Sciatic nerve (tissue), 2 donors: ENCODE results near the gene ZNF598. TPM values are rescaled to one million over a fixed set of nuclear protein-coding genes. Genes with fewer than 3 reads are reported as not detected.
"Not testable (repeated sequence)": the region's sequence is repeated elsewhere in the genome, so short reads cannot be mapped to it uniquely, and the experiment has no call there.

Source experiments
- ATAC-seq: fragments of 200-7000 bp; cut with Tn5 transposase; one replicate; pipeline ENCODE4 v1.9.1; 2020; ENCODE audit warnings: mild to moderate bottlenecking, moderate library complexity
- DNase-seq: peaks from one replicate; pipeline ENCODE4 v3.0.0-alpha.2; 2020; ENCODE audit warnings: low spot score
- intact Hi-C: fragments of 100-400 bp; cut with DNase I; formaldehyde crosslinking; loops from one replicate; pipeline ENCODE4 v1.14.2; 2022
- total RNA-seq: library from RNA; stranded (reverse); fragmentation: NEBNext Ultra II Directional; extraction: Animal tissue kit (Norgen Biotek cat#: 25700); gene quantifications from one replicate; pipeline ENCODE4 v1.2.1, GENCODE V29; 2021
- donor health status: DM: no; HTN: no; CAD: no.
- donor health status: DM: no; HTN: no; CAD: no.

Gene ZNF598
- total RNA-seq, 1 donor from 2014 or later, result 34.5 TPM

DNA sequence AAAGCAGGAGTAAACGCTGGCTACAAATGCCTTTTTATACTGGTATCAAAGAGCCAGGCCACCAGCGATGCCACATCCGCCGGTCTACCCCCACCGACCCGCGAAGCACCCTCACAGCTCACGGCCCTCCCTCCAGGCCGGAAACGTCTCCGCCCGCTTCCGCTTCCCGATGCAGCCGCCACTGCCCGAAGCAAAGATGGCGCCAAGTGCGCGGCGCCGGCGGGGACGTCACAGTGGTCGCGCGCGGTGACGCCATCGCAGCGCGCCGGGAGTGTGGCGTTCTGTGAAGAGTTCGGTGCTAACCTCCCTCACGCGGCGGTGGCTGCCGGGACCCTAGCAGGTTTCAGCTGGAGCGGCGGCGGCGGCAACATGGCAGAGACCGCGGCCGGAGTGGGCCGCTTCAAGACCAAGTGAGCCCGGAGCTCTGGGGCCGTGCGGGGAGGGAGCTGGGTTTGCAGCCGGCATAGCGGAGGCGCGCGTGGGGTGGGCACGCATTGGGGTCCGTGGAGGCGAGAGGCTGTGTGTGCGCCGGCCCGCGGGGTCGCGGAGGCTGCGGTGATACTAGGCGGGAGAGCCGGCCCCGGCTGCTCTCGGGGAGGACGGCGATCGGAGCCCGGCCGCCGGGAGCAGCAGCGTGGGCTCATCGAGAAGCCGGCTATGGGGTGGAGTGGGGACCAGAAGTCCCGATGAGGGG, 37.7 kb downstream of the ZNF598 start, which contains the start of gene TBL3:
TBL3 (plus strand) TSS at position 258 of the 694 bp plus-strand sequence; CDS start at position 370, 112 bp downstream.
- ATAC-seq, result peak; percentile 95
- intact Hi-C loops, result no loop called here
- DNase-seq, result peak; percentile 95

DNA sequence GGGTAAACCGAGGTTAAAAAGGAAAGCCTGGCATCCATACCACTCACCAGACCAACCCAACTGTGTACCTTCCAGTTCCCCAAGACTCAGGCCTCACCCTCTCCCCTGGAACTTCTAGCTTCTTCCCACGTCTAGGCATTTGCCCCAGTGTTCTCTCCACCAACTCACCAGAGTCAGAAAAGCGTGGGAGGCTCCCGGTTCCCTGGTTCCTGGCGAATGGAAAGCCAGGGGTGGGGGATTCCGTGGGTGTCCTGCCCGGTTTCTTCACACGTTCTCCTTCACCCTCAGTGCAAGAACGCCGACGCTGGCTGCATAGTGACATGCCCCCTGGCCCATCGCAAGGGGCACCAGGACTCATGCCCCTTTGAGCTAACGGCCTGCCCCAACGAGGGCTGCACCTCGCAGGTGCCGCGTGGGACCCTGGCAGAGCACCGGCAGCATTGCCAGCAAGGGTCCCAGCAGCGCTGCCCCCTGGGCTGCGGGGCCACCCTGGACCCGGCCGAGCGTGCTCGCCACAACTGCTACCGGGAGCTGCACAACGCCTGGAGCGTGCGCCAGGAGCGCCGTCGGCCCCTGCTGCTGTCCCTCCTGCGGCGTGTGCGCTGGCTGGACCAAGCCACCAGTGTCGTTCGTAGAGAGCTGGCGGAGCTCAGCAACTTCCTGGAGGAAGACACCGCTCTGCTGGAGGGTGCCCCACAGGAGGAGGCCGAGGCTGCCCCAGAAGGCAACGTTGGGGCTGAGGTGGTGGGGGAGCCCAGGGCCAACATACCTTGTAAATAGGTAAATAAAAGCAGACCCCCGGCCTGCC, 41.3 kb downstream of the ZNF598 start:
- no peak for ATAC-seq
- no peak for DNase-seq
- intact Hi-C loops, result no loop called here

DNA sequence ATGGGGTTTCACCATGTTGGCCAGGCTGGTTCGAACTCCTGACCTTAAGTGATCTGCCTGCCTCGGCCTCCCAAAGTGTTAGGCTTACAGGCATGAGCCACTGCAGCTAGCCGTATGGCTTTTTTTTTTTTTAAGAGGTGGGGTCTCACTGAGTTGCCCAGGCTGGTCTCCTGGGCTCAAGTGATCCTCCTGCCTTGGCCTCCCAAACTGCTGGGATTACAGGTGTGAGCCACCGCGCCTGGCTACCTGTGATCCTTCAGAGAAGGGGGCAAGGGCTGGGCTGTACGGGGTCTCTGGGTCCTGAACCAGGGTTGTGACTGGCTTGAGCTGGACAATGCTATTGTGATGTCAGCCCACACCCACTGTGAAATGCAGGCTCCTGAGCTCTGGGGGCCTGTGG, 43.2 kb downstream of the ZNF598 start, which contains the start of gene RNF151:
RNF151 (plus strand) TSS at position 397 of the 400 bp plus-strand sequence. CDS start 26 bp downstream, outside the sequence.
- ATAC-seq (no peak), DNase-seq (no peak)
- intact Hi-C loops, result no loop called here

DNA sequence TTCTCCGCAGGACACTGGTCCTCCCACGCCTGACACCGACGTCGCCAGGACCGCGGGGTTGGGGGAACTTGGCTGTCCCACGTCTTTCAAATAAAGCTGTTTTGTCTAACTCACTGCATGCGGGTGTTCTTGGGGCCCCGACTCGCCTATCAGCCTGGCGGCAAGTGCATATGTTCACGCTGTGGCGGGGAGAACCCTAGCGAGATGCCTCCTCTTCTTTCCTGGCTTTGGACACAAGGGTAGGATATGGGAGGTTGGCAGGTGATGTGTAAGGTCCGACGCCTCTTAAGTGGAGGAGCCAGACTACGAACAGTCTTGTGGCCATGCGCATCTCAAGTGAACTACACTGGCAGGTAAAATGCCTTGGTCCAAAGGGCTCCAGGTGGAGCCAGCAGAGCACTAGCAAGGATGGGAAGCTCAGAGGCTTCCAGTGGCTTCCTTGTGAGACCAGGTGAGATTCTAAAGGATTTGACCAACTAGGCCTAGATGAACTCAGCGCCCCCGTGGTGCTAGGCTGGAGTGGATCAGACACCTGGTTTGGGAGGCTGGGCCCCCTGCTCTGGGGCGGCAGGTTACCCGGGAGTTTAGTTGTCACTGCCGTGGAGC, 44.1 kb downstream of the ZNF598 start:
- ATAC-seq, result no peak
- intact Hi-C loops, result no loop called here
- no peak for DNase-seq

DNA sequence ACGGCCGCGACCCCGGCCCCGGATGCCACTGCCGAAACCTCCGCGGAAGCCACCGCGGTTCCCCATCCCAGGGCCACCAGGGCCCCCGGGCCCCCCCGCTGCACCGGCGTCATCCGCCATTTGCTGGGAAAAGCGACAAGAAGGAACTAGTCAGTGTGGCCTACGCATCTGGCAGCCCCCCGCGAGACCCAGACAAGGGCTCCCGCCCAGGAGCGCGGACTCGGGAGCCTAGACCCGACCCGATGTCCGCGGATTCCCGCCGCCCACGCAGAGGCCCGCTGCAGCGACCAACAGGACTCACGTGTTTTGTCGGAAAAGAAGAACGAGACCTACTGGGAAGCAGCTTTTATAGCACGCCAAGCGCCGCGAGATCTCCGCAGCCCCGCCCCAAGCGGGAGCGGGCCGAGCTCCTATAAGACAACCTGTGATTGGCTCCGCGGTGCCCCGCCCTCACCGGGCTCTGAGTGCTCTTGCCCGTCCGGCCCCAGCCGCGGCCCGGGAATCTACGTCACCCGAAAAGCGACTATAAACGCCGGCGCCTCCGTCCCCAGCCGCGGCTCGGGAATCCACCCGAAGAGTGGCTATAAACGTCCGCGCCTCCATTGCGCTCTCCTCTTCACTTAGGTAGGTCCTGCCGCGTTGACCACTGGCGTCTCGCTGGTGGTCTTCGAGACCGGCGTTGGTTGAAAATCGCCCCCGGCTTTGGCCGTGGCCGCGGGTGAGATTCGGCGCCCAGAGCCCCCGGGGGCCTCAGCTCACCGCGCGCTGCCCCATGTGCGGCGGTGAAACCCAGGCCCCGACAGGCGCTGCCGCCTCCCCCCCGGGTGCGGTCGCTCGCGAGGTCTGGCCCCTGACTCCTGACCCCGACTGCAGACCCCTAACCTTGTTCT, 44.9 kb downstream of the ZNF598 start, which contains the start of gene RPS2:
RPS2 (minus strand) TSS at position 321 of the 890 bp plus-strand sequence; CDS start at position 120, 201 bp downstream.
- peak; percentile 98 for ATAC-seq
- intact Hi-C loops, result no loop called here
- DNase-seq, result peak; percentile 100

DNA sequence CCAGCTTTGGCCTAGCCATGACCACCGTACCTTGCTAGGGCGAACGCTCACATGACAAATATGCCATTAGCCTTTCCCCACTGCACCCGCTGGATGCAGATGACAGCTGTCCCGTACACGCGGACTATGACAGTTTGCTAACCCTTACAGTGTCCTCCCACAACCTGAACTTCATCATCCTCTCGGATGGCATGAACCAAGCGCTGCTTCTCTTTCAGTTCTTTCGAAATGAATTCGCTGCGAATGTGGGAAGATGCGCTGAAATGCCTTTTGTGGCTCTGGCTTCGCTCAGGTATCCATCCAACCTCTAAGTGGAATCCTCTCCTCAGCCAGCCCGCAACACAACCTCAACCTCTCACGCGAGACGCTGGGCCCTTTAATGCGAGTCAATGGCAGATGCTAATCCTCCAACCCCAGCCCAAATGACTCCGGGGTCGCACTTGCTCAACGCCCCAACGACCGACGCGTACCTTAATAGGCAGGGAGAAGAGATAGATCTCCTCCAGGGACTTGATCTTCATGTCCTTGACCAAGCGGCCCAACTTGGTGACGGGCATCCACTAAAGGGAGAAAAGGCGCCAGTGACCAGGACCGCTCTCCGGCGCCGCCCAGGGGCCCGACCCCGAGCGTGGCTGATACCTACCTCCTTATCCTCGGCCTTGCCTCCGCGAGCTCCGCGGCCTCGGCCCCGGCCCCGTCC, 45.7 kb downstream of the ZNF598 start:
- DNase-seq (no peak), ATAC-seq (no peak)
- intact Hi-C loops, result no loop called here

DNA sequence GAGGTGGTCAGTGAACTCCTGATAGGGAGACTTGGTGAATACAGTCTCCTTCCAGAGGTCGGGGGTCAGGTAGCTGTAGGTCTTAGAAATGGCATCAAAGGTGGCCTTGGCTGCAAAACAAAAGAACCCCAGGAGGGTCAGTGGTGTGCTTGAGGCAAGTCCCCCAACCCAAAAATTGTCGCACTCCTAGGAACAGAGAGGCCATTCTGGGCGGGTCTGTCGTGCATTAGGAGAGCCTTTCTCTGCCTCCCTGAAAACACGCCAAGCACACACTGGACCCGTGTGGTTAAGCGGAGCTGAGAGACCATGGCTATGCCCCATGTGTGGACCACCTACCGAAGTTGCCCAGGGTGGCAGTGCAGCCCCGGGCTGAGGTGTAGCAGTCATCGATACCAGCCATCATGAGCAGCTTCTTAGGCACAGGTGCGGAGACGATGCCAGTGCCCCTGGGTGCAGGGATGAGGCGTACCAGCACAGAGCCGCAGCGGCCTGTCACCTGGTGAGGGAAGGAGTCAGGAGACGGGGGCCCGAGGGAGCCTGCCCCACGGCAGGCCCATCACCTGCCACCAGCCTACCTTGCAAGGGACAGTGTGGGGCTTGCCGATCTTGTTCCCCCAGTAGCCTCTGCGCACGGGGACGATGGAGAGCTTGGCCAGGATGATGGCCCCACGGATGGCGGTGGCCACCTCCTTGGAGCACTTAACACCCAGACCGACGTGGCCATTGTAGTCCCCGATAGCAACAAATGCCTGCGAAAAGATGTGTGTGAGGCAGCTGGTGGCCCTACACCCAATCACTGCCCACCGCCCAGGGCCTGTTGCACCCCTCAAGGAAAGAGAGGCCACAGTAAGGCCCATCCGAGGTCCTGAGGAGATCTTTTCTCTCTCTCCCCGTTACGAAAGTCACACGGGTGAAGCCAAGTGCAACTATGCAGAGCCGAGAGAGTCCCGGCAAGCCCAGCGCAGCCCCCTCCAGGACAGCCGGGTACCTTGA, 47.2 kb downstream of the ZNF598 start:
- intact Hi-C loops, ATAC-seq, DNase-seq: not testable (repeated sequence)

DNA sequence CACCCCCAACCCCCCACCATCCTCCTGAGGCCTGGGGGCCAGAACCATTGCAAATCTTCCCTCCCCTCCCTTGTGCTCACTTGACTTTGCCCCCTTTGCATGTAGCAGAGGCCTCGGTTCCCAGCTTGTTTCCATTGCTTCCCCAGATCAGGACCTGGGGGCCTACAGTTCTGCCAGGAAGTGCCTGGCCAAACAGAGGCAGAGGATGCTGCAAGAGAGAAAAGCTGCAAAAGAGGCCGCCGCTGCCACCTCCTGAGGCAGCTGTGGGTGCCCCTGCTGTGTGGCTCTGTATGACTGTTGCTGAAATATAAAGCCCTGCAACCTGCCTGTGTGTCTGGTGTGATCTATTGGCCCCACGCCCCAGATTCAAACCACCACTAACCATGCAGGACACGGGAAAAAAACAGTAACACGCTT, 48.0 kb downstream of the ZNF598 start:
- intact Hi-C loops, result loop anchor here (2.0 kb wide), 1 partner anchor 17 kb away; no protein-coding TSS in a partner anchor
- DNase-seq (no peak), ATAC-seq (no peak)

DNA sequence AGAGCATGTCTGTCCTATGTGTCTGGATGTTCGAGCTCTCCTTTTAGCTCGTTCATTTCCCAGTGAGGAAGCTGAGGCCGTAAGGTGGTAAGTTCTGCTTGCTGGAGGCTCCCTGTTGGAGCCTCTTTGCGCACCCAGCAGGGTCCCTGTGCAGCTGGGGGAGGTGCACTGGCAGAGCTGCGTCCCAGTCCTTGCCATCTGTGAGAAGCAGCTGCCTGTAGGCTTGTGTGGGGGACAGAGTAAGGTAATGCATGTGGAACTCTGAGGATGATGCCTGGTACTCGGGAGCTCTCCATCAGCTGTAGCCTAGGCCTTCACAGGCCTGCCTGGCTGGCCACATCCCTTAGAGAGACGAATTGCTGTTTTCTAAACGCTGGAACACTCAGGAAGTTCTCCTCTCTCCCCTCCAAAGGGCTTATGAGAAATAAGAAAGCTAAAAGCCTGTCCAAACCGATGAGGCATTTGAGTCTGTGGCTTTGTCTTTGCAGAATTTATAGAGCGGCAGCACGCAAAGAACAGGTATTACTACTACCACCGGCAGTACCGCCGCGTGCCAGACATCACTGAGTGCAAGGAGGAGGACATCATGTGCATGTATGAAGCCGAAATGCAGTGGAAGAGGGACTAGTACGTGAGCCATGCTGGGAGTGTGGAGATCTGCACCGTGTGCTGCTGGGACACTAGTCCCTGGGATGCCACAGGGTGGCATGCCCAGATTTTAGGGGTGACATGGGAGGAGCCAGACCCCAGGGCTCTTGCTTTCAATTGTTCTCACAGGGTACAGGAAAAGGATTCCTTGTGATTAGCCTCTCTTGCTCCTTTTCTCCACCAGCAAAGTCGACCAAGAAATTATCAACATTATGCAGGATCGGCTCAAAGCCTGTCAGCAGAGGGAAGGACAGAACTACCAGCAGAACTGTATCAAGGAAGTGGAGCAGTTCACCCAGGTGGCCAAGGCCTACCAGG, 48.7 kb downstream of the ZNF598 start:
- intact Hi-C loops, result loop anchor here (2.0 kb wide), 1 partner anchor 18 kb away; no protein-coding TSS in a partner anchor
- DNase-seq, result no peak
- no peak for ATAC-seq

DNA sequence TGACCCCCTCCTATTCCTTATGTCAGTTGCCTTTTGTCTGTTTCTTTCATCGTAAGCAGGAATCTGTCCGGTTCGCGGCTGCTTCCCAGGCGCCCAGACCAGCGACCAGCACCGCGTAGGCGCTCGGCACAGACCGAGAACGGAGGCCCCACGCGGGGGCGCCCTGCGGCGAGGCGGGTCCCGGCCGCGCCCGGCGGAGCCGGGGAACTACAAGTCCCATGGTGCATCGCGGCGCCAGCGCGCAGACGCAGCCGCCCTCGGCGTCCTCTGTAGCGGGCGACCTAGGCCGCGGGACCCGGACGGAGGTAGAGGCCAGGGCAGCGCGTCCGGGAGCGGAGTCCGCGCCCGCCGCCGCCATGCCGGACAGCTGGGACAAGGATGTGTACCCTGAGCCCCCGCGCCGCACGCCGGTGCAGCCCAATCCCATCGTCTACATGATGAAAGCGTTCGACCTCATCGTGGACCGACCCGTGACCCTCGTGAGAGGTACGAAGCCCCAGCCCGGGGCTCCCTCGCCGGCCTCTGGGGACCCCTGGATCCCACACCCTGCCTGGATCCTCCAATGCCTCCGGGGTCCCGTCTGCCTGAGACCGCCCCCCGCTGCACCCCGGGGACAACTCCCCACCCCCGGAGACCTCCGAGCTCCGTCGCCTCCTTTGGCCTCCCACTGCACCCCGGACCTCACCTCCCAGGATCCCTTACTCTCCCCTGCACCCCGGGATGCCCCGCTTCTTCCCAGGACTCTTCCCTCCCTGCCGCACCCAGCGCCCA, 50.2 kb downstream of the ZNF598 start, which contains the start of gene NDUFB10:
NDUFB10 (plus strand) TSS at position 270 of the 771 bp plus-strand sequence; CDS start at position 357, 87 bp downstream.
- intact Hi-C loops, result loop anchor here (2.0 kb wide), 1 partner anchor 19 kb away; no protein-coding TSS in a partner anchor
- ATAC-seq (peak; percentile 94), DNase-seq (peak; percentile 95)

DNA sequence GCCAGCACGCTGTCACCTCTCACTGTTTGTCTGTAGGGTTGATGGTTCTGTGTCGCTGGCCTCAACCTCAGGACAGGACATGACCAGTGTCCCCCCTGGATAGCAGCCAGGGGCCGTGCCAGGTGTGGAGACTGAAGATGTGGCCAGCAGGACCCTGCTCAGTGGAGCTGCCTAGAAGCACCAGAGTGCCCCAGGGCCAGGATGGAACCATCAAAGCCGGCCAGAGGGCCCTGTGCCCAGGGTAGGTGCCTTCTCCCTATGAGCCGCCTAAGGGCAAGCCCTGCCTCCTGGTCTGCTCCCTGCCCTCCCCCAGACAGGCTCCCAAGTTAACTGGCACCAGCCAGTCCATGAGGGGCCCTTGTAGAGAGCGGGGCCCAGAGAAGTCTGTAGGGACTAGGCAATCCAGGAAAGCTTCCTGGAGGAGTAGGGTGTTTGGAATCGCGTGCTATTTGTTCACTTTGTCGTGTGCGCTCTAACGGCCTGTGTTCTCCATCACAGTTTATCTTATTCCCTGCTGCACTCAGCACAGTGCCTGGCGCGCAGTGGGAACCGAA, 50.8 kb downstream of the ZNF598 start:
- intact Hi-C loops, result no loop called here
- DNase-seq, result no peak
- peak; percentile 20 for ATAC-seq

DNA sequence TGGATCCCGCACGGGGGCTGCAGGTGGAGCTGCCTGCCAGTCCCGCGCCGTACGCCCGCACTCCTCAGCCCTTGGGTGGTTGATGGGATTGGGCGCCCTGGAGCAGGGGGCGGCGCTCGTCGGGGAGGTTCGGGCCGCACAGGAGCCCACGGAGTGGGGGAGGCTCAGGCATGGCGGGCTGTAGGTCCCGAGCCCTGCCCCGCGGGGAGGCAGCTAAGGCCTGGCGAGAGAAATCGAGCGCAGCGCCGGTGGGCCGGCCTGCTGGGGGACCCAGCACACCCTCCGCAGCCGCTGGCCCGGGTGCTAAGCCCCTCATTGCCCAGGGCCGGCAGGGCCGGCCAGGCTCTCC, 51.5 kb downstream of the ZNF598 start:
- intact Hi-C loops, DNase-seq, ATAC-seq: not testable (repeated sequence)

DNA sequence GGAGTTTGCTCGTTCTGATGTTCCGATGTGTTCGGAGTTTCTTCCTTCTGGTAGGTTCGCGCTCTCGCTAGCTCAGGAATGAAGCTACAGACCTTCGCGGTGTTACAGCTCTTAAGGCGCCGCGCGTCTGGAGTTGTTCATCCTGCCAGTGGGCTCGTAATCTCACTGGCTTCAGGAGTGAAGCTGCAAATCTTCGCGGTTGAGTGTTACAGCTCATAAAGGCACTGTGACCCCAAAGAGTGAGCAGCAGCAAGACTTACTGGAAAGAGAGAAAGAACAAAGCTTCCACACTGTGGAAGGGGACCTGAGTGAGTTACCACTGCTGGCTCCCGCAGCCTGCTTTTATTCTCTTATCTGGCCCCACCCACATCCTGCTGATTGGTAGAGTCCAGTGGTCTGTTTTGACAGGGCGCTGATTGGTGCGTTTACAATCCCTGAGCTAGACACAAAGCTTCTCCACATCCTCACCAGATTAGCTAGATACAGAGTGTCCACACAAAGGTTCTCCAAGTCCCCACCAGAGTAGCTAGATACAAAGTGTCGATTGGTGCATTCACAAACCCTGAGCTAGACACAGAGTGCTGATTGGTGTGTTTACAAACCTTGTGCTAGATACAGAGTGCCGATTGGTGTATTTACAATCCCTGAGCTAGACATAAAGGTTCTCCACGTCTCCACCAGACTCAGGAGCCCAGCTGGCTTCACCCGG, 52.0 kb downstream of the ZNF598 start:
- intact Hi-C loops, DNase-seq, ATAC-seq: not testable (repeated sequence)

DNA sequence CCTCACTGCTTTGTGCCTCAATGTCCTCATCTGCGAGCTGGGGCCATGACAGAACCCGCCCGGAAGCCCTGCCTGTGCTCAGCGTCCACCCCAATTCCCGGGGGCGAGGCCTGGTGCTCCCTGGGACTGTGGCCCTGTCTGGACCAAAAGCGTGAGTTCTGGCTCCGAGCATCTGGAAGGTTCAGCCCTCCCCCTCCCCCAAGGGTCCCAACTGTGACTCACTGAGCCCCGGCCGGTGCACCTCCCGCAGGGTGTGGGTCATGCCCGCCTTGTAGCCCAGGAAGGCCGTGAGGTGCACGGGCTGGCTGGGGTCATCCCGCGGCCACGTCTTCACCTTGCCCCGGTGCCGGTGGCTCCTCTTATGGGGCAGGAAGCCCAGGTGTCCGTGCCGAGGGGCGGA, 55.9 kb downstream of the ZNF598 start:
- no peak for ATAC-seq
- no peak for DNase-seq
- intact Hi-C loops, result no loop called here
